ENCODE measurements around the gene NDUFB2. TPM values are rescaled to one million over a fixed set of nuclear protein-coding genes. Genes with fewer than 3 reads are reported as not detected.

NDUFB2 gene
- total and polyA plus RNA-seq, 10 donors = 104 to 370 (median 142) TPM

GRCh38 chr7:140655511-140656408, 40.7 kb upstream of the NDUFB2 start:
- Histone ChIP-seq H3K4me3 (peak overlapping the region in 2 of 8 donors; percentile 2 to 58), H3K27me3 (replicated peaks in 1 of 7) (no peaks in the 10 kb centered on the region), H3K36me3 (no peaks in the 10 kb centered on the region), H3K9me3 (no peaks in the 10 kb centered on the region), H3K4me1 (peaks cover 10 to 32% (median 24%) of the 10 kb centered on the region in 6 donors), H3K27ac (peak overlapping the region in 6 of 8 donors; percentile 38 to 76 (median 71))
- peak; percentile 64 for DNase-seq
- intact Hi-C loops (cut with DNase I; ENCODE audit: low total_unique reads) = no loop called here
- TF ChIP-seq POLR2A (IDR thresholded peaks at IDR 0.05) (no peak), POLR2AphosphoS5 (IDR thresholded peaks at IDR 0.05) (no peak), CTCF (IDR thresholded peaks at IDR 0.05 in 8 of 11, conservative IDR thresholded peaks at IDR 0.05 in 3 of 11) (no peak)
- WGBS, 5 donors = 80 to 91% (median 88%) methylated on average over 15 to 16 of the region's 16 CpGs

DNA sequence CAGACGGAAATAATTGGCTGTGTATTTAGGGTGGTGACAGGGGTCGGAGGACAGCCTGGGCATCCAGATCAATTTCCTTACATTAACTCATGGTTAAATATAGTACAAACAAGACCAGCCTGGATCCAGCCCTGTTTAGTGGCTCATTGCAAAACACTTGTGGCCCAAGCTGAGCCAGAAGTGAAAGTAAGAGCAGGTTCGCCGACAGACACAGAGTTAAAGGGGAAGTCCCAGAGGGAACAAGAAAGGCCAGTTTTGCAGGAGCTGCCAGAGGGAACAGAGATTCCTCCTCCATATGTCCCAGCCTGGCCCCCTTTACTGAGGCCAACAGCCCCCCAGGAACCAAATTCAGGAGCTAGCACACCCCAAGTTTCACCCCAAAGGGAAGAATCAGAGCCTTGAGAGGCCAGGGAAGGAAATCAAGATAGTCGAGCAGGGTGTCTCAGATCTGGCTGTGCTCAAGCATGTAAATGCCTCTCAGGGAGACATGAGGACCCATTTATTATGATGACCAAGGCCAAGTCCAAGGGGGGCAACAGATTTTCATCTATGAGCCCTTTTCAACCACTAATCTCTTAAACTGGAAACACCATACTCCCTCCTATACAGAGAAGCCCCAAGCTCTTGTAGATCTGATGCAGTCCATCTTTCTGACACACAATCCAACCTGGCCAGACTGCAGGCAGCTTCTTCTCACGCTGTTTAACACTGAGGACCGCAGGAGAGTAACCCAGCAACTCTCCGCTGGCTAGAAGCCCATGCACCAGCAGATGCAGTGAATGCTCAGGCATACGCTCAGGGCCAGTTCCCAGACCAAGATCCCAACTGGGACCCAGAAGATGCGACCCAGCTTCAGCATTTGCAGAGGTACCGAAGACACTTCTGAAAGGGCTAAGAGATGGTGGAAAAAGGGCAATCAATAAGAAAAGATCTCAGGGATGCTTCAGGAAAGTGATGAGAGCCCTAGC, 39.7 kb upstream of the NDUFB2 start:
- Histone ChIP-seq H3K9me3 (no peaks in the 10 kb centered on the region), H3K4me3 (peak overlapping the region in 6 of 8 donors; percentile 2 to 58 (median 6)), H3K4me1 (peaks cover 10 to 32% (median 24%) of the 10 kb centered on the region in 6 donors), H3K36me3 (no peaks in the 10 kb centered on the region), H3K27ac (peak overlapping the region in 7 of 8 donors; percentile 2 to 76 (median 69)), H3K27me3 (replicated peaks in 1 of 7) (no peaks in the 10 kb centered on the region)
- TF ChIP-seq POLR2A (IDR thresholded peaks at IDR 0.05) = no peak
- peak in 1 of 3 donors; percentile 27 for TF ChIP-seq POLR2AphosphoS5 (IDR thresholded peaks at IDR 0.05)
- 49 to 56% (median 50%) methylated on average over 11 of the region's 11 CpGs for WGBS, 5 donors
- intact Hi-C loops (cut with DNase I; ENCODE audit: low total_unique reads) = no loop called here
- peak; percentile 74 for DNase-seq

- Histone ChIP-seq H3K9me3 (no peaks in the 10 kb centered on the region), H3K36me3 (no peaks in the 10 kb centered on the region), H3K4me1 (peaks cover 10 to 32% (median 24%) of the 10 kb centered on the region in 6 donors), H3K27ac (no peak overlapping the region), H3K27me3 (replicated peaks in 1 of 7) (no peaks in the 10 kb centered on the region), H3K4me3 (no peak overlapping the region)
- WGBS, 5 donors = 83 to 92% (median 86%) methylated on average over 9 of the region's 9 CpGs
- TF ChIP-seq POLR2A (IDR thresholded peaks at IDR 0.05) = no peak
- TF ChIP-seq POLR2AphosphoS5 (IDR thresholded peaks at IDR 0.05) = no peak
- no peak for TF ChIP-seq CTCF (IDR thresholded peaks at IDR 0.05 in 8 of 11, conservative IDR thresholded peaks at IDR 0.05 in 3 of 11)
- intact Hi-C loops (cut with DNase I; ENCODE audit: low total_unique reads) = no loop called here
- peak; percentile 33 for DNase-seq
Observed at GRCh38 chr7:140657891-140658290, 38.6 kb upstream of the NDUFB2 start.

DNA sequence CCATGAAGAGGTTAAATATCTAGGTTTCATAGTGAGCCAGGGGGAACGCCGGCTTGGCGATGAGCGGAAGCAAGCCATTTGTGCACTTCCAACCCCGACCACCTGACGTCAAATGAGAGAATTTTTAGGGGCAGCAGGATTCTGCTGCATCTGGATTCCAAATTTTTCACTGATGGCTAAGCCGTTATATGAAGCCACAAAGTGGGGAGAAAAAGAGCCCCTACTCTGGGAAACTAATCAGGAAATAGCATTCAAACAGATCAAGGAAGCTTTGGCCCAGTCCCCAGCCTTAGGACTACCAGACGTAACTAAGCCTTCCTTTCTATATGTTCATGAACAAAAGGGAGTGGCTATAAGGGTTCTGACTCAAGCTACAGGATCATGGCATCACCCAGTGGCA, 36.7 kb upstream of the NDUFB2 start:
- WGBS, 5 donors = 55 to 79% (median 69%) methylated on average over 8 of the region's 8 CpGs
- H3K36me3 ChIP-seq = no peaks in the 10 kb centered on the region
- H3K27ac ChIP-seq = no peak overlapping the region
- no peak overlapping the region for H3K4me3 ChIP-seq
- H3K9me3 ChIP-seq = no peaks in the 10 kb centered on the region
- H3K27me3 ChIP-seq (replicated peaks in 1 of 7) = no peaks in the 10 kb centered on the region
- intact Hi-C loops (cut with DNase I; ENCODE audit: low total_unique reads) = no loop called here
- DNase-seq = no peak
- TF ChIP-seq CTCF (IDR thresholded peaks at IDR 0.05 in 8 of 11, conservative IDR thresholded peaks at IDR 0.05 in 3 of 11) = no peak
- TF ChIP-seq POLR2A (IDR thresholded peaks at IDR 0.05) = no peak
- TF ChIP-seq POLR2AphosphoS5 (IDR thresholded peaks at IDR 0.05) = no peak
- H3K4me1 ChIP-seq = peaks cover 6 to 25% (median 18%) of the 10 kb centered on the region in 6 donors

Measured in spleen (tissue), 11 donors.